Ishikawa (cell line): Measurements from ENCODE around the gene CSPG4.
A peak's percentile ranks its signal among the peaks of the same experiment; 100 is the strongest.

Experiments used
- CEBPB ChIP-seq: IDR thresholded peaks from 2 replicates; pipeline ENCODE4 v1.6.1; 2012
- CREB1 ChIP-seq: IDR thresholded peaks from 2 replicates; pipeline ENCODE4 v1.6.1; 2012; ENCODE audit warnings: low read depth
- EGR1 ChIP-seq: IDR thresholded peaks from 2 replicates; pipeline ENCODE4 v1.6.1; 2012
- EP300 ChIP-seq: IDR thresholded peaks from 2 replicates; pipeline ENCODE4 v1.6.1; 2012; ENCODE audit warnings: borderline replicate concordance
- FOXM1 ChIP-seq: IDR thresholded peaks from 2 replicates; pipeline ENCODE4 v1.6.1; 2012; ENCODE audit warnings: low read depth, borderline replicate concordance
- MAX ChIP-seq: IDR thresholded peaks from 2 replicates; pipeline ENCODE4 v1.6.1; 2012
- NFIC ChIP-seq: IDR thresholded peaks from 2 replicates; pipeline ENCODE4 v1.6.1; 2012
- RAD21 ChIP-seq: IDR thresholded peaks from 2 replicates; pipeline ENCODE4 v1.6.1; 2012; ENCODE audit warnings: low read depth
- REST ChIP-seq: IDR thresholded peaks from 2 replicates; pipeline ENCODE4 v1.6.1; 2012; ENCODE audit warnings: low read depth, mild to moderate bottlenecking
- TAF1 ChIP-seq: IDR thresholded peaks from 2 replicates; pipeline ENCODE4 v1.6.1; 2012; ENCODE audit warnings: low read depth, mild to moderate bottlenecking
- TCF12 ChIP-seq: IDR thresholded peaks from 2 replicates; pipeline ENCODE4 v1.6.1; 2012; ENCODE audit warnings: low read depth
- TEAD4 ChIP-seq: IDR thresholded peaks from 2 replicates; pipeline ENCODE4 v1.6.1; 2012
- USF1 ChIP-seq: IDR thresholded peaks from 2 replicates; pipeline ENCODE4 v1.6.1; 2012
- YY1 ChIP-seq: IDR thresholded peaks from 2 replicates; pipeline ENCODE4 v1.6.1; 2012; ENCODE audit warnings: low read depth
- ZBTB7A ChIP-seq: IDR thresholded peaks from 2 replicates; pipeline ENCODE4 v1.6.1; 2012; ENCODE audit warnings: low read depth

The CSPG4 gene

GRCh38 chr15:75727851-75728715 is 15.4 kb upstream of the CSPG4 start:
- no peak for TF ChIP-seq YY1
- no peak for TF ChIP-seq MAX
- TF ChIP-seq RAD21: peak; percentile 84
- no peak for TF ChIP-seq TEAD4

- TF ChIP-seq ZBTB7A (no peak), TEAD4 (no peak), MAX (no peak), YY1 (no peak), TAF1 (no peak)
Observed at GRCh38 chr15:75727031-75727531, 14.4 kb upstream of the CSPG4 start.

GRCh38 chr15:75725719-75726607 is 13.3 kb upstream of the CSPG4 start:
- no peak for TF ChIP-seq TAF1
- TF ChIP-seq CREB1: no peak
- TF ChIP-seq REST: no peak
- TF ChIP-seq TCF12: no peak
- no peak for TF ChIP-seq YY1
- TF ChIP-seq USF1: no peak
- no peak for TF ChIP-seq ZBTB7A
- no peak for TF ChIP-seq RAD21
- TF ChIP-seq EP300: no peak
- TF ChIP-seq FOXM1: no peak
- no peak for TF ChIP-seq CEBPB
- TF ChIP-seq TEAD4: no peak
- TF ChIP-seq MAX: no peak
- no peak for TF ChIP-seq NFIC
- no peak for TF ChIP-seq EGR1

- TF ChIP-seq CREB1 (no peak), YY1 (no peak)
Observed at GRCh38 chr15:75725006-75725718, 12.5 kb upstream of the CSPG4 start.

- TF ChIP-seq USF1: no peak
- peak; percentile 13; the same call in 1 of the 2 replicates for TF ChIP-seq CREB1
Observed at GRCh38 chr15:75723847-75724660, 11.4 kb upstream of the CSPG4 start.

GRCh38 chr15:75723171-75723846 is 10.7 kb upstream of the CSPG4 start:
- TF ChIP-seq MAX: no peak
- no peak for TF ChIP-seq TCF12
- TF ChIP-seq CEBPB: no peak
- TF ChIP-seq YY1: no peak
- no peak for TF ChIP-seq REST
- no peak for TF ChIP-seq RAD21
- no peak for TF ChIP-seq EGR1
- no peak for TF ChIP-seq NFIC
